GM12878 (cell line): ENCODE data around the gene EHBP1. TPM values are rescaled to one million over a fixed set of nuclear protein-coding genes. Genes with fewer than 3 reads are reported as not detected.

Experiments
- ATAC-seq: fragments of 200-7000 bp; cut with Tn5 transposase; 3 replicates; pipeline ENCODE4 v1.9.1; 2020; ENCODE audit warnings: mild to moderate bottlenecking, moderate library complexity
- BruUV-seq: library from RNA; stranded (reverse); fragments of 400-500 nt; replicated peaks from 2 replicates; lab custom pipeline; 2021; lab: Mats Ljungman, UMichigan
- CTCF ChIA-PET: fragments of 300-600 bp; sonication (Branson Sonifier 250); formaldehyde crosslinking; extraction: SDS; loops from one replicate; lab custom pipeline; 2021; ENCODE audit warnings: inconsistent platforms; lab: Yijun Ruan, JAX
- POLR2A ChIA-PET: fragments of 350-600 bp; formaldehyde crosslinking; extraction: SDS; loops from one replicate; lab custom pipeline; 2021; ENCODE audit warnings: inconsistent platforms; lab: Charles Lee
- RAD21 ChIA-PET: fragments of 300-600 bp; sonication (Branson Sonifier 250); formaldehyde crosslinking; loops from one replicate; lab custom pipeline; 2023; ENCODE audit warnings: antibody characterized with exemption; ENCODE audit not compliant: unreplicated experiment; lab: Charles Lee
- SMC1A ChIA-PET: fragments of 300-600 bp; sonication (Branson Sonifier 250); formaldehyde crosslinking; loops from one replicate; lab custom pipeline; 2023; ENCODE audit not compliant: unreplicated experiment, uncharacterized antibody; lab: Charles Lee
- DNase-seq: peaks from one replicate; pipeline ENCODE4 v3.0.0-alpha.2; 2011; ENCODE audit warnings: low read depth, low spot score
- FAIRE-seq: peaks from 3 replicates; lab custom pipeline; 2011; peaks lifted over from hg19 to GRCh38; lab: Jason Lieb, UNC
- H2AFZ ChIP-seq: 2 replicates; pipeline ENCODE4 v1.6.0; 2011; ENCODE audit warnings: low read depth, low read length, control low read depth; ENCODE audit not compliant: control insufficient read depth
- H3K27ac ChIP-seq: 2 replicates; pipeline ENCODE4 v1.5.1; 2011; ENCODE audit warnings: control low read depth; ENCODE audit not compliant: control insufficient read depth, insufficient read depth
- H3K27me3 ChIP-seq, 2 experiments: replicated peaks in 1 of 2; 2 replicates each; pipeline versions ENCODE4 v1.6.0 to v1.6.1; 2011; ENCODE audit warnings: low read length in 1 of 2; ENCODE audit not compliant: control insufficient read depth in 2 of 2, insufficient read depth in 2 of 2
- H3K36me3 ChIP-seq, 2 experiments: 2 replicates each; pipeline ENCODE4 v1.5.1; 2011; ENCODE audit warnings: low read length in 1 of 2; ENCODE audit not compliant: control insufficient read depth in 2 of 2, insufficient read depth in 2 of 2
- H3K4me1 ChIP-seq: 2 replicates; pipeline ENCODE4 v1.6.1; 2011; ENCODE audit warnings: mild to moderate bottlenecking, low read length, moderate library complexity, mixed read lengths; ENCODE audit not compliant: control insufficient read depth, insufficient read depth
- H3K4me2 ChIP-seq: 2 replicates; pipeline ENCODE4 v1.6.0; 2011; ENCODE audit warnings: control low read depth; ENCODE audit not compliant: control insufficient read depth, insufficient read depth
- H3K4me3 ChIP-seq: fragments of 200-600 bp; sonication (generic); 2 replicates; pipeline ENCODE4 v1.5.1; 2016
- H3K79me2 ChIP-seq: 2 replicates; pipeline ENCODE4 v1.6.0; 2011; ENCODE audit warnings: low read length; ENCODE audit not compliant: control insufficient read depth, insufficient read depth
- H3K9ac ChIP-seq: 2 replicates; pipeline ENCODE4 v1.8.0; 2011; ENCODE audit warnings: low read length, control low read depth, mixed read lengths; ENCODE audit not compliant: control insufficient read depth, insufficient read depth
- H3K9me3 ChIP-seq: replicated peaks from 3 replicates; pipeline ENCODE4 v1.5.1; 2011; ENCODE audit warnings: mild to moderate bottlenecking, low read length; ENCODE audit not compliant: control insufficient read depth, insufficient read depth
- H4K20me1 ChIP-seq: 2 replicates; pipeline ENCODE4 v1.6.0; 2011; ENCODE audit not compliant: control insufficient read depth, insufficient read depth
- ASH2L ChIP-seq: fragments of 300-600, 200-600 bp; sonication (generic); IDR thresholded peaks from 2 replicates; pipeline ENCODE4 v1.6.1; 2017; ENCODE audit warnings: low read depth, mild to moderate bottlenecking, borderline replicate concordance
- CHD2 ChIP-seq: IDR thresholded peaks from 2 replicates; pipeline ENCODE4 v1.6.1; 2011; ENCODE audit warnings: low read depth, low read length, improper control_type of control experiment, borderline replicate concordance
- ESRRA ChIP-seq: IDR thresholded peaks from 2 replicates; pipeline ENCODE4 v1.6.1; 2012; ENCODE audit warnings: mild to moderate bottlenecking, low read length, improper control_type of control experiment
- IKZF1 ChIP-seq: fragments of 450-650 bp; conservative IDR thresholded peaks from 2 replicates; pipeline ENCODE4 v1.6.1; 2017; ENCODE audit warnings: antibody characterized with exemption, mild to moderate bottlenecking
- JUND ChIP-seq: IDR thresholded peaks from 2 replicates; pipeline ENCODE4 v1.6.1; 2012; ENCODE audit warnings: low read depth, mild to moderate bottlenecking, low read length, improper control_type of control experiment, moderate library complexity
- MLLT1 ChIP-seq: fragments of 450-650 bp; IDR thresholded peaks from 2 replicates; pipeline ENCODE4 v1.6.1; 2016; ENCODE audit warnings: mild to moderate bottlenecking
- MYC ChIP-seq: IDR thresholded peaks from 2 replicates; pipeline ENCODE4 v1.6.1; 2011; ENCODE audit warnings: mild to moderate bottlenecking, low read length, moderate library complexity, inconsistent platforms; ENCODE audit not compliant: insufficient read depth, insufficient replicate concordance, insufficient read length, severe bottlenecking
- NFXL1 ChIP-seq: fragments of 450-650 bp; IDR thresholded peaks from 2 replicates; pipeline ENCODE4 v1.6.1; 2017; ENCODE audit warnings: antibody characterized with exemption, mild to moderate bottlenecking, borderline replicate concordance
- NRF1 ChIP-seq: conservative IDR thresholded peaks from 2 replicates; pipeline ENCODE4 v1.6.1; 2011; ENCODE audit warnings: mild to moderate bottlenecking, low read depth, low read length, improper control_type of control experiment
- PAX8 ChIP-seq: fragments of 450-650 bp; IDR thresholded peaks from 2 replicates; pipeline ENCODE4 v1.6.1; 2017; ENCODE audit warnings: mild to moderate bottlenecking, moderate library complexity
- POLR2AphosphoS5 ChIP-seq: IDR thresholded peaks from 2 replicates; pipeline ENCODE4 v1.6.1; 2011; ENCODE audit warnings: mild to moderate bottlenecking, low read length, inconsistent platforms
- POU2F2 ChIP-seq: IDR thresholded peaks from 3 replicates; pipeline ENCODE4 v1.6.1; 2011; ENCODE audit warnings: low read depth, mild to moderate bottlenecking, low read length, borderline replicate concordance
- RBBP5 ChIP-seq: fragments of 200-600 bp; sonication (generic); conservative IDR thresholded peaks from 2 replicates; pipeline ENCODE4 v1.6.1; 2016
- RFX5 ChIP-seq: IDR thresholded peaks from 2 replicates; pipeline ENCODE4 v1.6.1; 2011; ENCODE audit warnings: low read depth, low read length, improper control_type of control experiment
- SREBF1 ChIP-seq: IDR thresholded peaks from 2 replicates; pipeline ENCODE4 v1.6.1; 2012; ENCODE audit warnings: mild to moderate bottlenecking, low read length
- SUPT20H ChIP-seq: IDR thresholded peaks from 2 replicates; pipeline ENCODE4 v1.6.1; 2011; ENCODE audit warnings: low read depth, mild to moderate bottlenecking, low read length, moderate library complexity, borderline replicate concordance; ENCODE audit not compliant: control insufficient read depth
- ZSCAN29 ChIP-seq: fragments of 450-650 bp; IDR thresholded peaks from 2 replicates; pipeline ENCODE4 v1.6.1; 2017; ENCODE audit warnings: mild to moderate bottlenecking, moderate library complexity
- WGBS: methylation state at CpG from one replicate; pipeline ENCODE4 v1.1.6; 2016; ENCODE audit warnings: low lambda C conversion rate; ENCODE audit not compliant: insufficient replicate concordance, insufficient coverage; ENCODE audit errors: missing lambda C conversion rate; 5-methylcytosine and 5-hydroxymethylcytosine counted together
- in situ Hi-C: fragments of 300-500 bp; cut with MboI; formaldehyde crosslinking; loops from 9 replicates; pipeline ENCODE4 v1.14.3; 2018; ENCODE audit warnings: mixed read lengths
- intact Hi-C: fragments of 100-400 bp; cut with micrococcal nuclease; formaldehyde crosslinking; loops from one replicate; pipeline ENCODE4 v1.14.2; 2022; ENCODE audit not compliant: unreplicated experiment
- polyA plus RNA-seq, 11 experiments: library from polyadenylated mRNA; depleted of rRNA in 4 of 11; unstranded in 6 of 11; stranded (reverse) in 5 of 11; fragments of >200 nt; fragmentation: Nextera tagmentation in 4 of 11; fragmentation: Illumina TruSeq in 1 of 11; extraction: Ambion mirVana in 4 of 11; extraction: Trizol in 1 of 11; gene quantifications; 1 replicate in 1 of 11; 2 replicates in 10 of 11; pipeline versions ENCODE4 v1.2.1 to v1.2.3, GENCODE V29; 2011 to 2016; ENCODE audit warnings: inconsistent platforms in 2 of 11, missing spikeins in 2 of 11, low read depth in 1 of 11
- total RNA-seq, 4 experiments: library from RNA; depleted of rRNA in 3 of 4; stranded (reverse); fragments of >200 nt in 3 of 4; fragmentation: Illumina TruSeq in 1 of 4; extraction: Trizol in 1 of 4; gene quantifications; 2 replicates each; pipeline versions ENCODE4 v1.2.1 to v1.2.3, GENCODE V29; 2013 to 2021
- TF ChIP-seq, protein P1 (sequence below): IDR thresholded peaks from 2 replicates; pipeline ENCODE4 v1.6.1; 2012; ENCODE audit warnings: low read depth, low read length, improper control_type of control experiment

The EHBP1 gene
- total and polyA plus RNA-seq, 10 of the 15 experiments (the other 5 are each of a cell fraction or from before 2014, with no cell fraction given), result 5.7 to 26.1 (median 13.6) TPM

GRCh38 chr2:62964671-62965070, 259.2 kb downstream of the EHBP1 start:
- Histone ChIP-seq H3K4me3 (no peak overlapping the region), H3K9ac (no peak overlapping the region), H3K4me1 (no peaks in the 10 kb centered on the region), H2AFZ (no peak overlapping the region), H3K4me2 (no peak overlapping the region), H3K79me2 (no peaks in the 10 kb centered on the region), H3K36me3 (no peaks in the 10 kb centered on the region), H3K9me3 (no peaks in the 10 kb centered on the region), H3K27me3 (no peaks in the 10 kb centered on the region), H4K20me1 (no peaks in the 10 kb centered on the region), H3K27ac (no peak overlapping the region)
- no peak for FAIRE-seq
- ChIA-PET POLR2A (no interaction called here), RAD21 (interaction anchor here (0.9 kb wide), 1 partner anchor 11 kb away, joined by 3 read pairs; no protein-coding TSS in a partner anchor), CTCF (interaction anchor here (0.9 to 1.6 kb wide), 3 partner anchors 10 to 521 kb away, joined by 3 to 5 read pairs (median 5); no protein-coding TSS in a partner anchor), SMC1A (interaction anchor here (1.8 kb wide), 1 partner anchor 11 kb away, joined by 5 read pairs; no protein-coding TSS in a partner anchor)
- no peak for ATAC-seq
- in situ Hi-C loops (no loop called here), intact Hi-C loops (no loop called here)
- no peak for TF ChIP-seq POLR2AphosphoS5
- no peak for TF ChIP-seq NRF1
- no peak for TF ChIP-seq IKZF1
- TF ChIP-seq, protein P1, sequence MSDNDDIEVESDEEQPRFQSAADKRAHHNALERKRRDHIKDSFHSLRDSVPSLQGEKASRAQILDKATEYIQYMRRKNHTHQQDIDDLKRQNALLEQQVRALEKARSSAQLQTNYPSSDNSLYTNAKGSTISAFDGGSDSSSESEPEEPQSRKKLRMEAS, result no peak
- TF ChIP-seq RFX5, result no peak
- TF ChIP-seq RBBP5, result no peak
- TF ChIP-seq JUND, result no peak
- TF ChIP-seq ESRRA, result no peak
- no peak for TF ChIP-seq SUPT20H
- TF ChIP-seq ZSCAN29, result no peak
- no peak for TF ChIP-seq NFXL1
- no peak for TF ChIP-seq MLLT1
- no peak for TF ChIP-seq SREBF1
- no peak for TF ChIP-seq CHD2
- no peak for TF ChIP-seq POU2F2
- no peak for TF ChIP-seq MYC
- no peak for TF ChIP-seq PAX8
- no peak for TF ChIP-seq ASH2L
- DNase-seq, result no peak
- 81% methylated on average over 7 of the region's 7 CpGs for WGBS
- BruUV-seq, result no TSS peak
